Left ventricle myocardium inferior (tissue), 1 donor: Measurements from ENCODE around the gene HTD2. TPM values are rescaled to one million over a fixed set of nuclear protein-coding genes. Genes with fewer than 3 reads are reported as not detected.

ENCODE experiments used
- DNase-seq: peaks from one replicate; pipeline ENCODE4 v3.0.0-alpha.2; 2020
- H3K27ac ChIP-seq: fragments of 200-600 bp; replicated peaks from 2 replicates; pipeline ENCODE4 v1.8.0; 2021
- H3K27me3 ChIP-seq: fragments of 200-600 bp; 2 replicates; pipeline ENCODE4 v1.8.0; 2021; ENCODE audit warnings: low read depth
- H3K36me3 ChIP-seq: fragments of 200-600 bp; 2 replicates; pipeline ENCODE4 v1.8.0; 2021
- H3K4me1 ChIP-seq: fragments of 200-600 bp; 2 replicates; pipeline ENCODE4 v1.8.0; 2021
- H3K4me3 ChIP-seq: fragments of 200-600 bp; 2 replicates; pipeline ENCODE4 v1.8.0; 2021; ENCODE audit warnings: mild to moderate bottlenecking, moderate library complexity
- H3K9me3 ChIP-seq: fragments of 200-600 bp; replicated peaks from 2 replicates; pipeline ENCODE4 v1.8.0; 2021
- intact Hi-C: fragments of 100-400 bp; cut with micrococcal nuclease; formaldehyde crosslinking; loops from one replicate; pipeline ENCODE4 v1.11.0; 2022
- total RNA-seq: library from RNA; stranded (reverse); fragmentation: NEBNext Ultra II Directional; extraction: Animal tissue kit (Norgen Biotek cat#: 25700); gene quantifications from one replicate; pipeline ENCODE4 v1.2.1, GENCODE V29; 2021
- TF ChIP-seq, protein P1 (sequence below): fragments of 200-600 bp; IDR thresholded peaks from 2 replicates; pipeline ENCODE4 v1.8.0; 2021; ENCODE audit warnings: antibody characterized with exemption, mild to moderate bottlenecking, borderline replicate concordance
- donor health status: DM: no; HTN: yes; CAD: no; lungs with severe emphysema.

Gene HTD2
- total RNA-seq, 1 donor from 2014 or later, result 13.0 TPM

- intact Hi-C loops, result no loop called here
- H3K9me3 ChIP-seq, result no peaks in the 10 kb centered on the region
Observed at GRCh38 chr3:58369038-58369437, 62.7 kb downstream of the HTD2 start.

More at GRCh38 chr3:58369038-58369437, 62.7 kb downstream of the HTD2 start:
- no peak overlapping the region for H3K27ac ChIP-seq
- TF ChIP-seq, protein P1, sequence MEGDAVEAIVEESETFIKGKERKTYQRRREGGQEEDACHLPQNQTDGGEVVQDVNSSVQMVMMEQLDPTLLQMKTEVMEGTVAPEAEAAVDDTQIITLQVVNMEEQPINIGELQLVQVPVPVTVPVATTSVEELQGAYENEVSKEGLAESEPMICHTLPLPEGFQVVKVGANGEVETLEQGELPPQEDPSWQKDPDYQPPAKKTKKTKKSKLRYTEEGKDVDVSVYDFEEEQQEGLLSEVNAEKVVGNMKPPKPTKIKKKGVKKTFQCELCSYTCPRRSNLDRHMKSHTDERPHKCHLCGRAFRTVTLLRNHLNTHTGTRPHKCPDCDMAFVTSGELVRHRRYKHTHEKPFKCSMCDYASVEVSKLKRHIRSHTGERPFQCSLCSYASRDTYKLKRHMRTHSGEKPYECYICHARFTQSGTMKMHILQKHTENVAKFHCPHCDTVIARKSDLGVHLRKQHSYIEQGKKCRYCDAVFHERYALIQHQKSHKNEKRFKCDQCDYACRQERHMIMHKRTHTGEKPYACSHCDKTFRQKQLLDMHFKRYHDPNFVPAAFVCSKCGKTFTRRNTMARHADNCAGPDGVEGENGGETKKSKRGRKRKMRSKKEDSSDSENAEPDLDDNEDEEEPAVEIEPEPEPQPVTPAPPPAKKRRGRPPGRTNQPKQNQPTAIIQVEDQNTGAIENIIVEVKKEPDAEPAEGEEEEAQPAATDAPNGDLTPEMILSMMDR, result no peak
- no peak overlapping the region for H3K4me3 ChIP-seq
- H3K36me3 ChIP-seq, result peaks cover 18% of the 10 kb centered on the region
- H3K27me3 ChIP-seq, result no peaks in the 10 kb centered on the region
- no peaks in the 10 kb centered on the region for H3K4me1 ChIP-seq
- DNase-seq, result no peak

Other genes starting within 250 kb of the HTD2 start
- gene DNASE1L3, start 95.5 kb upstream of the HTD2 start, total RNA-seq, result 4.5 TPM
- gene ABHD6, start 68.7 kb upstream of the HTD2 start, total RNA-seq, result 7.2 TPM
- gene RPP14, start 275 bp upstream of the HTD2 start, total RNA-seq, result 22.7 TPM
- 9.2 TPM for gene PXK, start 26.4 kb downstream of the HTD2 start, total RNA-seq
- gene PDHB, start 127.3 kb downstream of the HTD2 start, total RNA-seq, result 195 TPM
- 6.2 TPM for gene KCTD6, start 185.6 kb downstream of the HTD2 start, total RNA-seq
- gene ACOX2, start 230.7 kb downstream of the HTD2 start, total RNA-seq, result 37.2 TPM